HepG2 (cell line): ENCODE results near the gene SMIM14. TPM values are rescaled to one million over a fixed set of nuclear protein-coding genes. Genes with fewer than 3 reads are reported as not detected.

Source experiments
- ARHGAP35 ChIP-seq: sonication (generic); formaldehyde crosslinking; IDR thresholded peaks from 2 replicates; pipeline ENCODE4 v1.9.0; 2022; ENCODE audit warnings: mild to moderate bottlenecking, inconsistent platforms, moderate library complexity, missing genetic modification reagents, borderline replicate concordance
- CBX5 ChIP-seq: sonication (generic); formaldehyde crosslinking; IDR thresholded peaks from 2 replicates; pipeline ENCODE4 v1.4.0; 2020; ENCODE audit warnings: missing genetic modification reagents, borderline replicate concordance
- FOXP1 ChIP-seq, 2 experiments: fragments of 450-650 bp in 1 of 2; IDR thresholded peaks; 2 replicates each; pipeline ENCODE4 v1.6.1; 2017 to 2018; ENCODE audit warnings: antibody characterized with exemption in 1 of 2
- GABPB1 ChIP-seq: IDR thresholded peaks from 2 replicates; pipeline ENCODE4 v1.6.1; 2016; ENCODE audit warnings: mild to moderate bottlenecking, missing genetic modification reagents, moderate library complexity, missing compliant biosample characterization
- JARID2 ChIP-seq: sonication (generic); formaldehyde crosslinking; IDR thresholded peaks from 2 replicates; pipeline ENCODE4 v1.8.1; 2023; ENCODE audit warnings: missing genetic modification reagents, inconsistent platforms; ENCODE audit not compliant: insufficient replicate concordance
- MAFF ChIP-seq: IDR thresholded peaks from 2 replicates; pipeline ENCODE4 v1.6.1; 2011; ENCODE audit warnings: low read depth, low read length, improper control_type of control experiment
- MZF1 ChIP-seq: sonication (generic); formaldehyde crosslinking; IDR thresholded peaks from 2 replicates; pipeline ENCODE4 v1.8.1; 2023; ENCODE audit warnings: mild to moderate bottlenecking, missing genetic modification reagents, borderline replicate concordance
- SRSF9 ChIP-seq: fragments of 200-400 bp; formaldehyde crosslinking; IDR thresholded peaks from 2 replicates; pipeline ENCODE4 v1.6.1; 2018; ENCODE audit warnings: borderline replicate concordance, mild to moderate bottlenecking, low read depth, low read length; ENCODE audit not compliant: insufficient read depth, poor library complexity, severe bottlenecking
- SUZ12 ChIP-seq: fragments of 150-350 bp; IDR thresholded peaks from 2 replicates; pipeline ENCODE4 v1.6.1; 2014; ENCODE audit warnings: low read depth, low read length
- TEAD3 ChIP-seq: optimal IDR thresholded peaks from 2 replicates; pipeline ENCODE3; 2016; ENCODE audit warnings: borderline replicate concordance
- XRCC5 ChIP-seq: fragments of 200-400 bp; formaldehyde crosslinking; optimal IDR thresholded peaks from 2 replicates; pipeline ENCODE3; 2017; ENCODE audit warnings: mild to moderate bottlenecking, low read length
- ZNF180 ChIP-seq: sonication (generic); formaldehyde crosslinking; IDR thresholded peaks from 2 replicates; pipeline ENCODE4 v1.4.0; 2020; ENCODE audit warnings: low read depth, missing genetic modification reagents, borderline replicate concordance
- ZNF619 ChIP-seq: sonication (generic); formaldehyde crosslinking; IDR thresholded peaks from 2 replicates; pipeline ENCODE4 v1.4.0; 2020; ENCODE audit warnings: mild to moderate bottlenecking, missing genetic modification reagents
- ZNF652 ChIP-seq: IDR thresholded peaks from 2 replicates; pipeline ENCODE4 v1.6.1; 2016; ENCODE audit warnings: low read depth, borderline replicate concordance
- ZNF737 ChIP-seq: sonication (generic); formaldehyde crosslinking; IDR thresholded peaks from 2 replicates; pipeline ENCODE4 v1.5.0; 2020; ENCODE audit warnings: missing genetic modification reagents, mild to moderate bottlenecking, borderline replicate concordance
- ZNF816 ChIP-seq: sonication (generic); formaldehyde crosslinking; IDR thresholded peaks from 2 replicates; pipeline ENCODE4 v1.8.0; 2022; ENCODE audit warnings: missing genetic modification reagents, mild to moderate bottlenecking, borderline replicate concordance
- polyA plus RNA-seq, 8 experiments: library from polyadenylated mRNA; depleted of rRNA in 3 of 8; stranded (reverse) in 7 of 8; unstranded in 1 of 8; fragments of >200 nt; fragmentation: Illumina TruSeq in 4 of 8; extraction: Trizol in 4 of 8; gene quantifications; 2 replicates each; pipeline versions ENCODE4 v1.2.1 to v1.2.3, GENCODE V29; 2011 to 2016; ENCODE audit warnings: low read depth in 4 of 8, missing spikeins in 1 of 8, mixed read lengths in 1 of 8; ENCODE audit not compliant: insufficient read depth in 1 of 8
- total RNA-seq, 5 experiments: library from RNA; depleted of rRNA; stranded (reverse); fragments of >200 nt; fragmentation: Illumina TruSeq; extraction: Trizol; gene quantifications; 2 replicates each; pipeline ENCODE4 v1.2.3, GENCODE V29; 2016; ENCODE audit warnings: low read depth in 1 of 5
- TF ChIP-seq, protein P1 (sequence below): IDR thresholded peaks from 2 replicates; pipeline ENCODE4 v1.6.1; 2016; ENCODE audit warnings: mild to moderate bottlenecking
- TF ChIP-seq, protein P2 (sequence below): sonication (generic); formaldehyde crosslinking; IDR thresholded peaks from 2 replicates; pipeline ENCODE4 v1.4.0; 2020; ENCODE audit warnings: missing genetic modification reagents, low read depth, mild to moderate bottlenecking, borderline replicate concordance
- TF ChIP-seq, protein P3 (sequence below): sonication (generic); formaldehyde crosslinking; conservative IDR thresholded peaks from 2 replicates; pipeline ENCODE4 v1.4.0; 2020; ENCODE audit warnings: missing genetic modification reagents
- TF ChIP-seq, protein P4 (sequence below): sonication (generic); formaldehyde crosslinking; IDR thresholded peaks from 2 replicates; pipeline ENCODE4 v1.8.1; 2023; ENCODE audit warnings: missing genetic modification reagents, inconsistent platforms, borderline replicate concordance
- TF ChIP-seq, protein P5 (sequence below): sonication (generic); formaldehyde crosslinking; conservative IDR thresholded peaks from 2 replicates; pipeline ENCODE4 v1.5.0; 2020; ENCODE audit warnings: missing genetic modification reagents

The SMIM14 gene
- total and polyA plus RNA-seq, 2 of the 13 experiments (the other 11 are each of a cell fraction or from before 2014, with no cell fraction given), result 16.3 to 28.1 TPM

DNA sequence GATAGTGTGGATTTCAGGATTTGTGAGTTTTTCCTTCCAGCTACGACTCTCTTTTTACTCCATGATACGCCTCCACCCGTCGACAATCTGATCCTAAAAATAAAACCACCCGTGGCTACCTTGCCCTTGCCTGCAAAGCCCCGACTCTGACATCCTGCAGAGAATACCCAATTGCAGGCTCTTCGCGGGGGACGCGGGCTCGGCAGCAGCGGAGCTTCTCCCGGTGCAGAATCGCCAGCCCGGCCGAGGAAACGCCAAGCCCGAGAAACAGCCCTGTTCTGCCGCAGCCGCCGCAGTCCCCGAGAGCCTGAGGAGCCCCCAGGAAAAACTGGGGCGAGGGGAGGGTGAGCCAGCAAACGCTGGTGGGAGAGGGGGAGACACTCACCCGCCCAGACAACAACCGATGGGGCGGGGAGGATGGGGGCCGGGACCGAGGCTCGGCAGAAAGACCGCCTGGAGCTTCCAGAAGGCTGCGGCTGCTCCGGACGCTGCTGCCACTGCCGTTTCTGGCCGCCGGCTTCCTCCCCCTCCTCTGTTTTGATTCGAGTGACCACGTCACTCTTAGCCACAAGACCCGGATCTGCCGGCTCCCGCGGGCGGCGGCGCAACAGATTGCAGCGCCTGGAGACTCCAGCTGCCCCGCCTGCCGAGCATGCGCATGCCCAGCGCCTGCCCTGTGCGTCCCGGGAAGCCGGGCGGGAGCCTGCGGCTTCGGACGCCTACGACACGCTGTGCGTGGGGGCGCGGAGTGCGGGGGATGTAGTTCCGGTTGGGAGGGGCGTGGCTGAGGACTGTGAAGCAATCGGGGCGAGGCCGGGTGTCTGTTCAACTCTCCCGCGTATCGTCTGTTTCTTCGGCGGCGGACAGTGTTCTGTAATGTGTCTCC, at the start of gene SMIM14 (continued):
- TF ChIP-seq, protein P1, sequence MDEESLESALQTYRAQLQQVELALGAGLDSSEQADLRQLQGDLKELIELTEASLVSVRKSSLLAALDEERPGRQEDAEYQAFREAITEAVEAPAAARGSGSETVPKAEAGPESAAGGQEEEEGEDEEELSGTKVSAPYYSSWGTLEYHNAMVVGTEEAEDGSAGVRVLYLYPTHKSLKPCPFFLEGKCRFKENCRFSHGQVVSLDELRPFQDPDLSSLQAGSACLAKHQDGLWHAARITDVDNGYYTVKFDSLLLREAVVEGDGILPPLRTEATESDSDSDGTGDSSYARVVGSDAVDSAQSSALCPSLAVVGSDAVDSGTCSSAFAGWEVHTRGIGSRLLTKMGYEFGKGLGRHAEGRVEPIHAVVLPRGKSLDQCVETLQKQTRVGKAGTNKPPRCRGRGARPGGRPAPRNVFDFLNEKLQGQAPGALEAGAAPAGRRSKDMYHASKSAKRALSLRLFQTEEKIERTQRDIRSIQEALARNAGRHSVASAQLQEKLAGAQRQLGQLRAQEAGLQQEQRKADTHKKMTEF (CRISPR knock-in tag), result peak; percentile 57
- TF ChIP-seq MZF1 (CRISPR knock-in tag) (no peak), JARID2 (CRISPR knock-in tag) (no peak), ZNF737 (CRISPR knock-in tag) (no peak), ZNF180 (CRISPR knock-in tag) (no peak), ZNF816 (no peak; the same call in 1 of the 2 replicates), ARHGAP35 (no peak), SUZ12 (no peak), XRCC5 (peak; percentile 26), ZNF652 (CRISPR knock-in tag) (0 out of 2 replicates have a peak, but pooled peaks have one; percentile 22), CBX5 (peak; percentile 66; the same call in 1 of the 2 replicates), MAFF (no peak), TEAD3 (CRISPR knock-in tag) (peak; percentile 42), FOXP1 (IDR thresholded peaks at IDR 0.05) (no peak), FOXP1 (CRISPR knock-in tag; IDR thresholded peaks at IDR 0.05) (peak; percentile 65), GABPB1 (CRISPR knock-in tag) (peak; percentile 97), ZNF619 (CRISPR knock-in tag) (peak; percentile 17; the same call in 1 of the 2 replicates), SRSF9 (no peak)
- TF ChIP-seq, protein P2, sequence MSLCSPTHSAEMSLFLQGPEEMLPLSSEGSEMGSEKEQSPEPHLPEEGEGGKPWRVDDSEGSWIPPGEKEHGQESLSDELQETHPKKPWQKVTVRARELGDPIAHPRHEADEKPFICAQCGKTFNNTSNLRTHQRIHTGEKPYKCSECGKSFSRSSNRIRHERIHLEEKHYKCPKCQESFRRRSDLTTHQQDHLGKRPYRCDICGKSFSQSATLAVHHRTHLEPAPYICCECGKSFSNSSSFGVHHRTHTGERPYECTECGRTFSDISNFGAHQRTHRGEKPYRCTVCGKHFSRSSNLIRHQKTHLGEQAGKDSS (CRISPR knock-in tag), result no peak; the same call in 1 of the 2 replicates
- TF ChIP-seq, protein P3, sequence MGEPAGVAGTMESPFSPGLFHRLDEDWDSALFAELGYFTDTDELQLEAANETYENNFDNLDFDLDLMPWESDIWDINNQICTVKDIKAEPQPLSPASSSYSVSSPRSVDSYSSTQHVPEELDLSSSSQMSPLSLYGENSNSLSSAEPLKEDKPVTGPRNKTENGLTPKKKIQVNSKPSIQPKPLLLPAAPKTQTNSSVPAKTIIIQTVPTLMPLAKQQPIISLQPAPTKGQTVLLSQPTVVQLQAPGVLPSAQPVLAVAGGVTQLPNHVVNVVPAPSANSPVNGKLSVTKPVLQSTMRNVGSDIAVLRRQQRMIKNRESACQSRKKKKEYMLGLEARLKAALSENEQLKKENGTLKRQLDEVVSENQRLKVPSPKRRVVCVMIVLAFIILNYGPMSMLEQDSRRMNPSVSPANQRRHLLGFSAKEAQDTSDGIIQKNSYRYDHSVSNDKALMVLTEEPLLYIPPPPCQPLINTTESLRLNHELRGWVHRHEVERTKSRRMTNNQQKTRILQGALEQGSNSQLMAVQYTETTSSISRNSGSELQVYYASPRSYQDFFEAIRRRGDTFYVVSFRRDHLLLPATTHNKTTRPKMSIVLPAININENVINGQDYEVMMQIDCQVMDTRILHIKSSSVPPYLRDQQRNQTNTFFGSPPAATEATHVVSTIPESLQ (CRISPR knock-in tag), result no peak
- TF ChIP-seq, protein P4, sequence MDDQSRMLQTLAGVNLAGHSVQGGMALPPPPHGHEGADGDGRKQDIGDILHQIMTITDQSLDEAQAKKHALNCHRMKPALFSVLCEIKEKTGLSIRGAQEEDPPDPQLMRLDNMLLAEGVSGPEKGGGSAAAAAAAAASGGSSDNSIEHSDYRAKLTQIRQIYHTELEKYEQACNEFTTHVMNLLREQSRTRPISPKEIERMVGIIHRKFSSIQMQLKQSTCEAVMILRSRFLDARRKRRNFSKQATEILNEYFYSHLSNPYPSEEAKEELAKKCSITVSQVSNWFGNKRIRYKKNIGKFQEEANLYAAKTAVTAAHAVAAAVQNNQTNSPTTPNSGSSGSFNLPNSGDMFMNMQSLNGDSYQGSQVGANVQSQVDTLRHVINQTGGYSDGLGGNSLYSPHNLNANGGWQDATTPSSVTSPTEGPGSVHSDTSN (CRISPR knock-in tag), result 0 out of 2 replicates have a peak, but pooled peaks have one; percentile 52
- TF ChIP-seq, protein P5, sequence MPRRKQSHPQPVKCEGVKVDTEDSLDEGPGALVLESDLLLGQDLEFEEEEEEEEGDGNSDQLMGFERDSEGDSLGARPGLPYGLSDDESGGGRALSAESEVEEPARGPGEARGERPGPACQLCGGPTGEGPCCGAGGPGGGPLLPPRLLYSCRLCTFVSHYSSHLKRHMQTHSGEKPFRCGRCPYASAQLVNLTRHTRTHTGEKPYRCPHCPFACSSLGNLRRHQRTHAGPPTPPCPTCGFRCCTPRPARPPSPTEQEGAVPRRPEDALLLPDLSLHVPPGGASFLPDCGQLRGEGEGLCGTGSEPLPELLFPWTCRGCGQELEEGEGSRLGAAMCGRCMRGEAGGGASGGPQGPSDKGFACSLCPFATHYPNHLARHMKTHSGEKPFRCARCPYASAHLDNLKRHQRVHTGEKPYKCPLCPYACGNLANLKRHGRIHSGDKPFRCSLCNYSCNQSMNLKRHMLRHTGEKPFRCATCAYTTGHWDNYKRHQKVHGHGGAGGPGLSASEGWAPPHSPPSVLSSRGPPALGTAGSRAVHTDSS, result no peak
